ENCODE data around the gene MED16.

GRCh38 chr19:825897-826644, 66.9 kb downstream of the MED16 start:
- TF ChIP-seq EZH2 (IDR thresholded peaks at IDR 0.05; ENCODE audit: insufficient read depth, poor library complexity, severe bottlenecking) (no peak), EZH2phosphoT487 (IDR thresholded peaks at IDR 0.05; ENCODE audit: insufficient read depth, low read depth) (no peak)
